ENCODE data around the gene ARID5B.

Gene ARID5B

DNA sequence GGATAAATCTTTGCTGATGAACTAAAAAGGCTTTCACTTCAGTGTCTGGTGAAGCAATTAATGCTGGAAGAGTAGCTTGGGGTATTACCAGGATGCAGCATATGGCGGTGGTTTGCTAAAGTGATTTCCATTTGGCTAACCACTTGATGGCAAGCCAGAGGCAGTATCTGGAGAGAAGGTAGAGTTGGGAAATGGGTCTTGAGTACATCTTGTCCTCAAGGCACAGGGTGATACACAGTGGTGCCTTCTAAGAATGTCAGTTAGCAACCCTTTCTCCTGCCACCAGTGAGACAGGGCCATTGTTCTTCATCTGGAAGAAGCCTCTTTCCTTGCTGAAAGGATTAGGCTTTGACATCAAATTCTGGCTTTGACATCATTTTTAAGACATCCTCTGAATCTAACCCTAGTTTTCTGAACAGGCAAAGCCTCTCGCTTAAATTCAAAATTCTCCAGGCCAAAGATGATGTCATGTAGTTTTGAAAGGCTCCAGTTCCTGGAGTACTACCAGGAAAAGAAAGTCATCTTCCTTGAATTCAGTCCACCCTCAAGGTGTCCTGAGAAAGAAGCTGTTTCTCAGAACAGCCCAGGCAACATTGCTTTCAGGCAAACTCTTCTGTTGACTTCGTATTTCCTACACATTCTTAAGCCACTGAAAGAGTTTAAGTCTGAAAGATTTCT lies 162.4 kb downstream of the ARID5B start:
- Histone ChIP-seq H3K27me3 (ENCODE audit: control insufficient read depth, insufficient read depth, low read length) (no peaks in the 10 kb centered on the region), H3K36me3 (ENCODE audit: control insufficient read depth, insufficient read depth, low read length) (no peaks in the 10 kb centered on the region), H3K4me3 (ENCODE audit: low read length) (no peak overlapping the region), H3K9ac (ENCODE audit: low read length) (no peak overlapping the region), H3K9me3 (ENCODE audit: control insufficient read depth, low read length) (no peaks in the 10 kb centered on the region), H3K4me1 (ENCODE audit: control insufficient read depth, insufficient read depth, low read length) (peaks cover 21% of the 10 kb centered on the region)

DNA sequence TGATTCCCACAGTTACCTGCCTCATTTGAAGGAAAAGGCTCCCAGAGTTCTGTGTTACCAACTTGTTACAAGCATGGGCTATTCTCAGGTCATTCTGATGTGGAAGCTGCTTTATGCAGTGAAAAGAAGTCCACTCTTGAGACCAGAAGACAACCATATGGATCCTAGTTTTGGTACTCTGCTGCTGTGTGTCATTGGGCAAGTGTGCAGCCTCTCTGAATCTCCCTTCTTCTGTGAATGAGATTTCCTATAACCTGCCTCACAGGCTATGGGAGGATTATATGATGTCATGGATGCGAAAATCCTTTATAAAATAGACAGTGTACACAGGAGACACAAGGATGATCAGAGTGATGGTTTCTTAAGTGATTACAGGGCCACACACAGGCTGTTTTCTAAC lies 166.1 kb downstream of the ARID5B start:
- Histone ChIP-seq H3K4me1 (ENCODE audit: control insufficient read depth, insufficient read depth, low read length) (no peaks in the 10 kb centered on the region), H3K27me3 (ENCODE audit: control insufficient read depth, insufficient read depth, low read length) (no peaks in the 10 kb centered on the region), H3K9ac (ENCODE audit: low read length) (no peak overlapping the region), H3K36me3 (ENCODE audit: control insufficient read depth, insufficient read depth, low read length) (no peaks in the 10 kb centered on the region), H3K9me3 (ENCODE audit: control insufficient read depth, low read length) (no peaks in the 10 kb centered on the region), H3K4me3 (ENCODE audit: low read length) (no peak overlapping the region)

GRCh38 chr10:62068464-62068863 lies 167.0 kb downstream of the ARID5B start:
- no peaks in the 10 kb centered on the region for H3K27me3 ChIP-seq (ENCODE audit: control insufficient read depth, insufficient read depth, low read length)
- H3K36me3 ChIP-seq (ENCODE audit: control insufficient read depth, insufficient read depth, low read length): no peaks in the 10 kb centered on the region
- H3K4me1 ChIP-seq (ENCODE audit: control insufficient read depth, insufficient read depth, low read length): no peaks in the 10 kb centered on the region

DNA sequence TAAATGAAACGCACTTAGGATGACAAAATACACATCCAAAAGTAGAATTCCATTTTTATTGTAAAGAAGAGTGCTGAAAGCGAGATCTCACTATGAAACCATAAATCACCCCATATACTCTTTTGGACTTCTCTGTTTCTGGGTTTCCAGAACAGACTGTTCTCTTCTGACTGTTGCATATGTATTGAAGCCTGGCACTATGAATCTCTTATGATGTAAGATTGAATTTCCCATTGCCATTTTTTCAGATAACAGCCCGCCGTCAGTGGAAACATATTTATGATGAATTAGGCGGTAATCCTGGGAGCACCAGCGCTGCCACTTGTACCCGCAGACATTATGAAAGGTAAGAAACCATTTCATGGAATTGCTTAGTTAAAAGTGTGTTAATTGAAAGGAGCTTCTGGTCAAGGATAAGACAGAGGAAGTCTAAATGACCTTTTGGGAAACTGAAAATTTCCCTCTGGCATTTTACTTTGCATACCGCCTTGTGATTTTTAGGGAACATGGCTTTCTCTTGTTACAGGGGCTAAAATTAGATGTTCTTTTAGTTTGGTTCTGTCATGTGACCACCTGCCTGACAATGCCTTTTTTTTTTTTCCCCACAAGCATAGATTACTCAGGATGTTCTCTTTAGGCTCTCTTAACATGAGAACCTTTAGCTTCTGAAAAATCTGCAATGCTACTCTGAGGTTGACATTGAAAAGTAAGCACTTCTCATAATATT lies 168.1 kb downstream of the ARID5B start:
- no peaks in the 10 kb centered on the region for H3K27me3 ChIP-seq (ENCODE audit: control insufficient read depth, insufficient read depth, low read length)
- H3K9me3 ChIP-seq (ENCODE audit: control insufficient read depth, low read length): no peaks in the 10 kb centered on the region
- no peak overlapping the region for H3K4me3 ChIP-seq (ENCODE audit: low read length)
- no peak overlapping the region for H3K9ac ChIP-seq (ENCODE audit: low read length)
- H3K36me3 ChIP-seq (ENCODE audit: control insufficient read depth, insufficient read depth, low read length): no peaks in the 10 kb centered on the region
- H3K4me1 ChIP-seq (ENCODE audit: control insufficient read depth, insufficient read depth, low read length): no peaks in the 10 kb centered on the region

More at GRCh38 chr10:62068464-62068863, 167.0 kb downstream of the ARID5B start:
- no peaks in the 10 kb centered on the region for H3K9me3 ChIP-seq (ENCODE audit: control insufficient read depth, low read length)
- no peak overlapping the region for H3K9ac ChIP-seq (ENCODE audit: low read length)
- no peak overlapping the region for H3K4me3 ChIP-seq (ENCODE audit: low read length)

- Histone ChIP-seq H3K9me3 (ENCODE audit: control insufficient read depth, low read length) (no peaks in the 10 kb centered on the region), H3K4me1 (ENCODE audit: control insufficient read depth, insufficient read depth, low read length) (peaks cover 5% of the 10 kb centered on the region), H3K4me3 (ENCODE audit: low read length) (no peak overlapping the region), H3K9ac (ENCODE audit: low read length) (no peak overlapping the region), H3K36me3 (ENCODE audit: control insufficient read depth, insufficient read depth, low read length) (no peaks in the 10 kb centered on the region), H3K27me3 (ENCODE audit: control insufficient read depth, insufficient read depth, low read length) (no peaks in the 10 kb centered on the region)
Measured at GRCh38 chr10:62071846-62072281, 170.4 kb downstream of the ARID5B start.

GRCh38 chr10:62072901-62073300 lies 171.4 kb downstream of the ARID5B start:
- Histone ChIP-seq H3K9ac (ENCODE audit: low read length) (no peak overlapping the region), H3K4me1 (ENCODE audit: control insufficient read depth, insufficient read depth, low read length) (peaks cover 10% of the 10 kb centered on the region), H3K36me3 (ENCODE audit: control insufficient read depth, insufficient read depth, low read length) (no peaks in the 10 kb centered on the region), H3K9me3 (ENCODE audit: control insufficient read depth, low read length) (no peaks in the 10 kb centered on the region), H3K4me3 (ENCODE audit: low read length) (no peak overlapping the region), H3K27me3 (ENCODE audit: control insufficient read depth, insufficient read depth, low read length) (no peaks in the 10 kb centered on the region)

DNA sequence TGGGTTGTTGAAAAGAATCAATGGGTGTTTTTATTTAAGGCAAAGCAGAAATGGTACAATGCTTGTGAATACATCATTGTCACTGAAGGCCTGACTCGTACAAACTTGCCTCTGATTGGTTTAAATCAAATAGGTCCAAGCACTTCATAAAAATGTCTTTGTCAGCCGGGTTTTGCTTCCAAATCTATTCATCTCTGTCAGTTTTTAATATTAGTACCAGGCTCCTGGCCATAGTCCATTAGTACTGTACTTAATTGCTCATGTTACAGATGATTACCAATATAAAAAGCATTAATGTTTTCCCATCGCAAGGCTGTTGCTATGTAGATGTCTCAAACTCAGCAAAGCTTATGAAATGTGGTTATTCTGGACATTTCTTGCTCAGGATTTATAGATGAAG lies 171.9 kb downstream of the ARID5B start:
- no peak overlapping the region for H3K9ac ChIP-seq (ENCODE audit: low read length)
- no peak overlapping the region for H3K4me3 ChIP-seq (ENCODE audit: low read length)

DNA sequence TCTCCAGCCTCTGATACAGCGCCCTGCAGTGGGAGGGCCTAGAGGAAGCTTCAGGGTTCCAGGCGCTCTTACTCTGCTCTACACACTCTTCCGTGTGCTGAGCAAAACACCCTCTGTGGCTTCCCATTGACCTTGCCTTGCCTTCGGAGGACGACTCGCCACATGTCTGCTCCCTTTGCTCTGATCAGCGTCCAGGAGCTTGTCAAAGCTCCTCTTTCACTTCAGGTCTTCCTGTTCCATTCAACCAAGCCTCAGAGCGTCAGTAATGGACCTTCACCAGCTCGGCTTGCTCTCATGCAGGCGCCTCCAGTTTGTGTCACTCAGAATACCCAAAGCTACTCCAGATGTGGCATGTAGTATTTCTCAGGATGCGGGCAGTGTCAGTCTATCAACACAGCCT lies 173.9 kb downstream of the ARID5B start:
- Histone ChIP-seq H3K4me1 (ENCODE audit: control insufficient read depth, insufficient read depth, low read length) (peaks cover 10% of the 10 kb centered on the region), H3K9me3 (ENCODE audit: control insufficient read depth, low read length) (no peaks in the 10 kb centered on the region), H3K36me3 (ENCODE audit: control insufficient read depth, insufficient read depth, low read length) (no peaks in the 10 kb centered on the region), H3K4me3 (ENCODE audit: low read length) (no peak overlapping the region), H3K9ac (ENCODE audit: low read length) (no peak overlapping the region), H3K27me3 (ENCODE audit: control insufficient read depth, insufficient read depth, low read length) (no peaks in the 10 kb centered on the region)

More for the DNA sequence above, 171.9 kb downstream of the ARID5B start:
- no peaks in the 10 kb centered on the region for H3K36me3 ChIP-seq (ENCODE audit: control insufficient read depth, insufficient read depth, low read length)
- no peaks in the 10 kb centered on the region for H3K9me3 ChIP-seq (ENCODE audit: control insufficient read depth, low read length)
- H3K27me3 ChIP-seq (ENCODE audit: control insufficient read depth, insufficient read depth, low read length): no peaks in the 10 kb centered on the region
- H3K4me1 ChIP-seq (ENCODE audit: control insufficient read depth, insufficient read depth, low read length): peaks cover 10% of the 10 kb centered on the region

DNA sequence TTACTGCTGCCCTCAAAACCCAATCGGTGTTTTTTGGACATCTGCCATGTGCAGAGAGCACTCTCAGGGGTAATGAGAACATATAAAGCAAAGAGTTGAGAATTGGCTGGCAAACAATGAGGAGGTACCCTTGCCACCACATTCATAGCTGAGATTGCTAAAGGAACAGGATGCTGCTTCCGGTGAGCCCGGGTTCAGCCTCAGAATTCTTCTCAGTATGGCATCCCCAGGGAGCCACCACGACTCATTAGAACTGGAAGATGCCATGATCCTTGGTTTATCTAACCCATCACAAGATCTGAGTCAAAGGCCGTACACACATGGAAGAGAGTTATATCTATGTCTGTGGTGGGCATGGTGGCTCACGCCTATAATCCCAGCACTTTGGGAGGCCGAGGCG lies 174.4 kb downstream of the ARID5B start:
- no peaks in the 10 kb centered on the region for H3K36me3 ChIP-seq (ENCODE audit: control insufficient read depth, insufficient read depth, low read length)
- H3K9ac ChIP-seq (ENCODE audit: low read length): no peak overlapping the region
- H3K27me3 ChIP-seq (ENCODE audit: control insufficient read depth, insufficient read depth, low read length): no peaks in the 10 kb centered on the region
- no peak overlapping the region for H3K4me3 ChIP-seq (ENCODE audit: low read length)
- H3K9me3 ChIP-seq (ENCODE audit: control insufficient read depth, low read length): no peaks in the 10 kb centered on the region
- peaks cover 12% of the 10 kb centered on the region for H3K4me1 ChIP-seq (ENCODE audit: control insufficient read depth, insufficient read depth, low read length)

DNA sequence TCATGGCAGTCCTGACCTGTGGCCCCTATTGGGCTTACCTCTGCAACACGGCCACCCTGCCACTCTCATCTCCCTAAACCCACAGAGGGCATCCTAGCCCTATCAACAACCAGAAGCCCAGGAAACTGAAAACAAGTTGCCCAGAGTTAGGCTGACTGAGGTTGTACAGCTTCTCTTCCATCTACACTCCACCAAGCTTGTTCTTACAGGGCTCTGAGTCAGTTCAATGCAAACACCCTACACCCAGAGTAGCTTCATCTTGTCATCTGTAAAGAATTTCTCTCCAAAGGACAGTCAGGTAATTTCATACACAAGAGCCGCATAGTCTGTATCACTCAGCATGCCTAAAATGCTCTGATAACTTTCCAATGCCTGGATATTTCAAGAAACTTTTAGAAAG lies 175.4 kb downstream of the ARID5B start:
- no peaks in the 10 kb centered on the region for H3K27me3 ChIP-seq (ENCODE audit: control insufficient read depth, insufficient read depth, low read length)
- H3K9me3 ChIP-seq (ENCODE audit: control insufficient read depth, low read length): no peaks in the 10 kb centered on the region
- H3K4me3 ChIP-seq (ENCODE audit: low read length): no peak overlapping the region
- H3K9ac ChIP-seq (ENCODE audit: low read length): peak overlapping the region; percentile 26
- peaks cover 21% of the 10 kb centered on the region for H3K4me1 ChIP-seq (ENCODE audit: control insufficient read depth, insufficient read depth, low read length)
- no peaks in the 10 kb centered on the region for H3K36me3 ChIP-seq (ENCODE audit: control insufficient read depth, insufficient read depth, low read length)

DNA sequence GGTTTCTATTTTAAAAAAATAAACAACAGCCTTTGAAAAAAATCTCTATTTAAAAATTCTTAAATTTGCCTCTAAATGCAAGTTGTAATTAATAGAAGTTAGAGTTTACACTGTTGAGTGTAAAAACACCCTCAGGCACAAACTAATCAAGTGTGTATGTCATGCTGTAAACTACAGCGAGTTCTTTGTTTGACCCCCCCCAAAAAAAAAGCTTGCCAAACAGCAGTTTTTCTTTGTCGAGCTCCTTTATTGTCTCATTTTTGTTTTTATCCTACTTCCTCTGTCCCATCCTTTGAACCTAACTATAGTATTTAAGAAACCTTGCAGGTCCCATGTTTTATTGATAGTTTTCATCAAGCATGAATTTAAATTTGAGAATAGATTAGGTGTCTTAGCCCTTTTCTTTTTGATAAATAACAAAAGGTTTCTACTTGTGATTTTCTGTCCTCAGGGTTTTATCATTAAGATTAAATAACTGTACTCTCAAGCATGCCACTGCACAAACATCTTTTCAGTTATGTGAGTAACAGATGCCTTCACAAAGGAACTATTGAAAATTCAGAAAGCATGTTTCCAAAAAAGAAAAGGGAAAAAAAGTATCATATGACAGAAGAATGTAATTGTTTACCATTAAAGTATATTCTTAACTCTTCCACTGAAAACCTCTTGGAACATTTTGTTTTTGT lies 176.0 kb downstream of the ARID5B start:
- Histone ChIP-seq H3K36me3 (ENCODE audit: control insufficient read depth, insufficient read depth, low read length) (no peaks in the 10 kb centered on the region), H3K27me3 (ENCODE audit: control insufficient read depth, insufficient read depth, low read length) (no peaks in the 10 kb centered on the region), H3K9me3 (ENCODE audit: control insufficient read depth, low read length) (no peaks in the 10 kb centered on the region), H3K4me3 (ENCODE audit: low read length) (no peak overlapping the region), H3K9ac (ENCODE audit: low read length) (peak overlapping the region; percentile 26), H3K4me1 (ENCODE audit: control insufficient read depth, insufficient read depth, low read length) (peaks cover 27% of the 10 kb centered on the region)

- H3K27me3 ChIP-seq (ENCODE audit: control insufficient read depth, insufficient read depth, low read length): no peaks in the 10 kb centered on the region
- H3K9ac ChIP-seq (ENCODE audit: low read length): no peak overlapping the region
- H3K36me3 ChIP-seq (ENCODE audit: control insufficient read depth, insufficient read depth, low read length): no peaks in the 10 kb centered on the region
- peaks cover 48% of the 10 kb centered on the region for H3K4me1 ChIP-seq (ENCODE audit: control insufficient read depth, insufficient read depth, low read length)
- H3K4me3 ChIP-seq (ENCODE audit: low read length): no peak overlapping the region
- H3K9me3 ChIP-seq (ENCODE audit: control insufficient read depth, low read length): no peaks in the 10 kb centered on the region
Measured at GRCh38 chr10:62079885-62080559, 178.5 kb downstream of the ARID5B start.

All from mucosa of stomach (tissue), 1 donor.